Esophagus squamous epithelium (tissue), 5 donors: ENCODE results near the gene ZNF430. TPM values are rescaled to one million over a fixed set of nuclear protein-coding genes. Genes with fewer than 3 reads are reported as not detected.

Experiments used
- DNase-seq: peaks from one replicate; lab custom pipeline; 2025; lab: John Stamatoyannopoulos, UW
- H3K27ac ChIP-seq, 4 donors: fragments of 200-600 bp; sonication (generic); one replicate each; pipeline ENCODE4 v1.5.1; 2016 to 2019; ENCODE audit warnings: mild to moderate bottlenecking in 1 of 4
- H3K27me3 ChIP-seq, 4 donors: fragments of 200-600 bp; sonication (generic); 1 replicate in 3 of 4; 2 replicates in 1 of 4; pipeline versions ENCODE4 v1.5.1 to v1.6.0; 2017 to 2021; ENCODE audit warnings: antibody characterized with exemption in 1 of 4
- H3K36me3 ChIP-seq, 3 donors: fragments of 200-600 bp; sonication (generic); one replicate each; pipeline ENCODE4 v1.5.1; 2016 to 2019
- H3K4me1 ChIP-seq, 3 donors: fragments of 200-600 bp; sonication (generic); one replicate each; pipeline ENCODE4 v1.5.1; 2017 to 2019
- H3K4me3 ChIP-seq, 4 donors: fragments of 200-600 bp; sonication (generic); 1 replicate in 3 of 4; 2 replicates in 1 of 4; pipeline ENCODE4 v1.5.1; 2016 to 2019; ENCODE audit warnings: mild to moderate bottlenecking in 2 of 4, moderate library complexity in 1 of 4
- H3K9me3 ChIP-seq, 3 donors: fragments of 200-600 bp; sonication (generic); one replicate each; pipeline ENCODE4 v1.5.1; 2016 to 2019
- CTCF ChIP-seq, 6 experiments: fragments of 450-650 bp in 4 of 6; fragments of 200-600 bp in 2 of 6; sonication (generic) in 2 of 6; IDR thresholded peaks; one replicate each; pipeline ENCODE4 v1.5.1; 2016 to 2019; ENCODE audit warnings: antibody characterized with exemption in 6 of 6, mild to moderate bottlenecking in 4 of 6, moderate library complexity in 4 of 6
- POLR2A ChIP-seq, 4 donors: fragments of 450-650 bp; IDR thresholded peaks; one replicate each; pipeline ENCODE4 v1.6.1; 2017; ENCODE audit warnings: antibody characterized with exemption in 4 of 4, mild to moderate bottlenecking in 4 of 4, moderate library complexity in 3 of 4
- WGBS, 2 donors: methylation state at CpG; one replicate each; pipeline ENCODE4 v1.1.5; 2018; 5-methylcytosine and 5-hydroxymethylcytosine counted together
- intact Hi-C: fragments of 100-400 bp; cut with DNase I; formaldehyde crosslinking; loops from one replicate; pipeline ENCODE4 v1.15.0; 2022
- total RNA-seq, 4 donors: library from RNA; depleted of rRNA; stranded (reverse); fragments of >200 nt; gene quantifications; one replicate each; pipeline ENCODE4 v1.1.0, GENCODE V29; 2016
- donor health status: DM: yes; HTN: yes; CAD: no.

The ZNF430 gene
- total RNA-seq, 4 donors from 2014 or later: 6.6 to 41.8 (median 20.1) TPM

GRCh38 chr19:21023901-21024300 lies 3.4 kb downstream of the ZNF430 start:
- H3K27me3 ChIP-seq: no peaks in the 10 kb centered on the region
- peak overlapping the region; percentile 40 to 96 (median 76) for H3K27ac ChIP-seq
- TF ChIP-seq POLR2A (IDR thresholded peaks at IDR 0.05) (no peak), CTCF (IDR thresholded peaks at IDR 0.05) (no peak)
- intact Hi-C loops: no loop called here
- no peak overlapping the region for H3K4me3 ChIP-seq
- peaks cover 0 to 46% (median 10%) of the 10 kb centered on the region in 3 donors for H3K36me3 ChIP-seq
- no peaks in the 10 kb centered on the region for H3K9me3 ChIP-seq
- DNase-seq: no peak
- H3K4me1 ChIP-seq: peaks cover 10 to 47% (median 20%) of the 10 kb centered on the region in 3 donors

GRCh38 chr19:21028969-21029268 lies 8.5 kb downstream of the ZNF430 start:
- Histone ChIP-seq H3K9me3 (no peaks in the 10 kb centered on the region), H3K36me3 (peaks cover 0 to 92% (median 10%) of the 10 kb centered on the region in 3 donors), H3K27ac (no peak overlapping the region), H3K4me1 (peaks cover 0 to 17% (median 0%) of the 10 kb centered on the region in 3 donors), H3K4me3 (no peak overlapping the region), H3K27me3 (no peaks in the 10 kb centered on the region)
- intact Hi-C loops: no loop called here
- TF ChIP-seq POLR2A (IDR thresholded peaks at IDR 0.05): no peak
- no peak for TF ChIP-seq CTCF (IDR thresholded peaks at IDR 0.05)
- DNase-seq: no peak

- DNase-seq: no peak
- peaks cover 0 to 95% (median 0%) of the 10 kb centered on the region in 3 donors for H3K36me3 ChIP-seq
- no peak for TF ChIP-seq POLR2A (IDR thresholded peaks at IDR 0.05)
- no peak for TF ChIP-seq CTCF (IDR thresholded peaks at IDR 0.05)
- no peak overlapping the region for H3K4me3 ChIP-seq
- intact Hi-C loops: no loop called here
- H3K9me3 ChIP-seq: peaks cover 0 to 62% (median 10%) of the 10 kb centered on the region in 3 donors
- H3K27ac ChIP-seq: no peak overlapping the region
- H3K4me1 ChIP-seq: no peaks in the 10 kb centered on the region
- no peaks in the 10 kb centered on the region for H3K27me3 ChIP-seq
These were observed 24.6 kb downstream of the ZNF430 start for GRCh38 chr19:21045028-21045427.

- H3K27ac ChIP-seq: peak overlapping the region in 1 of 4 donors; percentile 34
- H3K4me3 ChIP-seq: no peak overlapping the region
- no peak for DNase-seq
- H3K36me3 ChIP-seq: peaks cover 0 to 95% (median 1%) of the 10 kb centered on the region in 3 donors
- WGBS, 2 donors: 97 to 98% methylated on average over 3 of the region's 3 CpGs
- H3K4me1 ChIP-seq: no peaks in the 10 kb centered on the region
- H3K9me3 ChIP-seq: peaks cover 0 to 66% (median 10%) of the 10 kb centered on the region in 3 donors
- H3K27me3 ChIP-seq: no peaks in the 10 kb centered on the region
- intact Hi-C loops: no loop called here
- TF ChIP-seq POLR2A (IDR thresholded peaks at IDR 0.05): no peak
- no peak for TF ChIP-seq CTCF (IDR thresholded peaks at IDR 0.05)
These were observed 26.0 kb downstream of the ZNF430 start for GRCh38 chr19:21046489-21046888.

GRCh38 chr19:21047716-21048115 lies 27.3 kb downstream of the ZNF430 start:
- WGBS, 2 donors: 71 to 95% methylated on average over 1 to 2 of the region's 2 CpGs
- peaks cover 0 to 56% (median 10%) of the 10 kb centered on the region in 3 donors for H3K9me3 ChIP-seq

More at GRCh38 chr19:21047716-21048115, 27.3 kb downstream of the ZNF430 start:
- no peak for DNase-seq
- intact Hi-C loops: no loop called here
- H3K27me3 ChIP-seq: no peaks in the 10 kb centered on the region
- TF ChIP-seq POLR2A (IDR thresholded peaks at IDR 0.05) (no peak), CTCF (IDR thresholded peaks at IDR 0.05) (no peak)
- no peak overlapping the region for H3K27ac ChIP-seq
- no peaks in the 10 kb centered on the region for H3K4me1 ChIP-seq
- peaks cover 1 to 95% (median 5%) of the 10 kb centered on the region in 3 donors for H3K36me3 ChIP-seq
- no peak overlapping the region for H3K4me3 ChIP-seq
